Stimulated activated CD8-positive, alpha-beta memory T cell treated with anti-CD3 and anti-CD28 coated beads, Interleukin-12 subunit alpha, Interleukin-12 subunit beta, amount 100 ng/mL, for 1 hour (primary cell): ENCODE data around the gene DKKL1.
"Not testable (repeated sequence)": the region's sequence is repeated elsewhere in the genome, so short reads cannot be mapped to it uniquely, and the experiment has no call there.

Source experiments
- DNase-seq: peaks from one replicate; pipeline ENCODE4 v3.0.0-alpha.2; 2020; ENCODE audit warnings: low read depth

The DKKL1 gene

GRCh38 chr19:49362048-49362928 is 1.4 kb upstream of the DKKL1 start, which contains the start of gene TEAD2:
TSS of gene TEAD2 (minus strand) at chr19:49362416. CDS start at chr19:49360075, 2,341 bp downstream.
- DNase-seq: no peak

- DNase-seq: no peak
Measured at GRCh38 chr19:49362929-49363267, 779 bp upstream of the DKKL1 start.

DNA sequence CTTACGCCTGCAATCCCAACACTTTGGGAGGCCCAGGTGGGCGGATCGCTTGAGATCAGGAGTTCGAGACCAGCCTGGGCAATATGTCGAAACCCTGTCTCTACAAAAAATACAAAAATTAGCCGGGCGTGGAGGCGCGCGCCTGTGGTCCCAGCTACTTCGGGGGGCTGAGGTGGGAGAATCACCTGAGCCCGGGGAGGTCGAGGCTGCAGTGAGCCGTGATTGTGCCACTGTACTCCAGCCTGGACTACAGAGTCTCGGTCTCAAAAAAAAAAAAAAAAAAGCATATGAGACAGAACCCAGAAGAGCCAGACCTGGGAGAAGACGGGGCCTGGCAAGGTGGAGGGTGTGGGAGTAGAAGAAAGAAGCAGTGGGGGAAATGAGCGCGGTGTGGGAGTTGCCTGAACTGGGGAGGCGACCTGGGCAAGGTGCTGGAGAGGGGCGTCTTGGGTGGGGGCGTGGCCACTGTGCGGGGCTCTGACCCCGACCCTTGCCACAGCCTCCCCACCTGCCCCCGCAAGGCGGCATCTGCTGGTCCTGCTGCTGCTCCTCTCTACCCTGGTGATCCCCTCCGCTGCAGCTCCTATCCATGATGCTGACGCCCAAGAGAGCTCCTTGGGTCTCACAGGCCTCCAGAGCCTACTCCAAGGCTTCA is 533 bp downstream of the DKKL1 start:
- no peak for DNase-seq

DNA sequence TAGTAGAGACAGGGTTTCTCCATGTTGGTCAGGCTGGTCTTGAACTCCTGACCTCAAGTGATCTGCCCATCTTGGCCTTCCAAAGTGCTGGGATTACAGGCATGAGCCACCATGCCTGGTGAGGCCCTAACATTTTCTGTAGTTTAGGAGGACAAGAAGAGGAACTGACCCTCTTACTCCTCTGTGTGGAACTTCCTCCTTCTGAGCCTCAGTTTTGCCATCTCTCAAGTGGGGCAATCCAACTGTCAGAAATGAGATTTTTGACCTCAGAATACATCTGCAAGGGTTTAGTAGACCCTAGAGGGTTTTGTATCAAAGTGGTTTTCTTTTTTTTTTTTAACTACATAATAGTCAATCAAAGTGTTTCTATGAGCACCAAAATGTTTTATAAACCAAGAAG is 2.4 kb downstream of the DKKL1 start:
- DNase-seq: no peak

GRCh38 chr19:49368711-49369358 is 5.2 kb downstream of the DKKL1 start:
- no peak for DNase-seq

- DNase-seq: no peak
Measured at GRCh38 chr19:49371184-49371583, 7.5 kb downstream of the DKKL1 start.

- DNase-seq: not testable (repeated sequence)
Measured at GRCh38 chr19:49373174-49373573, 9.5 kb downstream of the DKKL1 start.

DNA sequence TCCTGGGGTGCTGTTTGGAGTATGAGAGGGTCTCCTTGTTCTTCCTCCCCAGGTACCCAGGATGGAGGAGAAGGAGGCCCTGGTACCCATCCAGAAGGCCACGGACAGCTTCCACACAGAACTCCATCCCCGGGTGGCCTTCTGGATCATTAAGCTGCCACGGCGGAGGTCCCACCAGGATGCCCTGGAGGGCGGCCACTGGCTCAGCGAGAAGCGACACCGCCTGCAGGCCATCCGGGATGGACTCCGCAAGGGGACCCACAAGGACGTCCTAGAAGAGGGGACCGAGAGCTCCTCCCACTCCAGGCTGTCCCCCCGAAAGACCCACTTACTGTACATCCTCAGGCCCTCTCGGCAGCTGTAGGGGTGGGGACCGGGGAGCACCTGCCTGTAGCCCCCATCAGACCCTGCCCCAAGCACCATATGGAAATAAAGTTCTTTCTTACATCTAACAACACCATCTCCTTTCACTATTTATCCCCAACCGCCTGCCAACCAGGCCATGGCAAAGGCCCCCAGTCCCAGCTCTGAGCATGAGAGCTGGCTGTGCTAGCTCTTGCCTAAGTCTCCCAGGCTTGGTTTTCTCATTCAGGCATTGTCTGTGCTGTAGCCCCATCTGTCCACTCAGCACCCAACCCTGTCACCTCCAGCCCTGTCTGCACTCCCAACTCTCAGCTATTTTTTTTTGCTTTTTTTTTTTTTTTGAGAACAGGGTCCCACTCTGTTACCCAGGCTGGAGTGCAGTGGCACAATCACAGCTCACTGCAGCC is 11.2 kb downstream of the DKKL1 start:
- DNase-seq: no peak

- no peak for DNase-seq
Measured at GRCh38 chr19:49378512-49378911, 14.8 kb downstream of the DKKL1 start.

DNA sequence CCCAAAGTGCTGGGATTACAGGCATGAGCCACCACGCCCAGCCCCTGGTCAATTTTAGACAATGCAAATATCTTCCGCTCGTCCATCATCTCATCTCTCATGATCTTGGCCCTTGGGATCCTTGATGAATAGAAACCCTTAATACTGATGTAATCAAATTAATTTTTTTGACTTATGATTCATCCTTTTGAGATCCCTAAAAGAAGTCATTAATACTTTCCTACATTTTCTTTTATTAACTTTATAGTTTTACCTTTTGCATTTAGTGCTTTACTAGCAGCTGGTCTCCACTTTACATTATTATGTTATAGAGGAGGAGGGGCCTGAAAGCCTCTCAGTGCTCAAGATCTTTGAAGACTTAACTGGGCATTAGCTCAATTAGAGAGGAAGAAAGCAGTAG is 16.7 kb downstream of the DKKL1 start:
- no peak for DNase-seq

DNA sequence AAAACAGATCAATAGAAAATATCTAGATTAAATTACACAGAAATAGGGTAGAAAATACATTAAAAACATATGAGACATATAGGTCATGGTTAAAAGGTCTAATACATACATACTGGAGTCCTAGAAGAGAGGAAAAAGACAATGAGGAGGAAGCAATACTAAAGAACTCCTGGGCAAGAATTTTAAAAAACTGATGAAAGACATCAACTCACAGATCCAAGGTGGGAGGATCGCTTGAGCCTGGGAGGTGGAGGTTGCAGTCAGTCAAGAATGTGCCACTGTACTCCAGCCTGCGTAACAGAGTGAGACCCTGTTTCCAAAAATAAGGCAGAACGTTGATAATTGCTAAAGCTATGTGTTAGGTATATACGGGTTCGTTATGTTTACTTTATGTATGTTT is 19.0 kb downstream of the DKKL1 start:
- DNase-seq: no peak

DNA sequence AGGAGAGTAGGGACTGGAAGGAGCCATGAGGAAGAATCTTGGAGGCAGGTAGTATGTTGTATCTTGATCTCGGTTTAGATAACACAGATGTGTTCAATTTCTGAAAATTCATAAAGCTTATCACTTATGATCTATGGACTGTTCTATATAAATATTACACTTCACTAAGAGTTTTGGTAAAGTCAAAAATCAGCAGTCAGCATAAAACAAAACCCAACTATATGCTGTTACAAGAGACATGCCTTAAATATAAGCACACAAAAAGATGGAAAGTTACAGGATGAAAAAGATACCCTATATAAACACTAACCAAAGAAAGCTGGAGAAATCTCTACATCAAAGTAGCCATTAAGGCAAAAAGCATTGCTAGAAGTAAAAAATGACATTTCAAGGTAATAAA is 19.9 kb downstream of the DKKL1 start:
- no peak for DNase-seq

- DNase-seq: peak; percentile 82
Measured at GRCh38 chr19:49387936-49388372, 24.3 kb downstream of the DKKL1 start, which contains the start of gene KASH5. TSS of gene KASH5 (plus strand) at chr19:49388249. CDS start at chr19:49390884, 2,635 bp downstream.

DNA sequence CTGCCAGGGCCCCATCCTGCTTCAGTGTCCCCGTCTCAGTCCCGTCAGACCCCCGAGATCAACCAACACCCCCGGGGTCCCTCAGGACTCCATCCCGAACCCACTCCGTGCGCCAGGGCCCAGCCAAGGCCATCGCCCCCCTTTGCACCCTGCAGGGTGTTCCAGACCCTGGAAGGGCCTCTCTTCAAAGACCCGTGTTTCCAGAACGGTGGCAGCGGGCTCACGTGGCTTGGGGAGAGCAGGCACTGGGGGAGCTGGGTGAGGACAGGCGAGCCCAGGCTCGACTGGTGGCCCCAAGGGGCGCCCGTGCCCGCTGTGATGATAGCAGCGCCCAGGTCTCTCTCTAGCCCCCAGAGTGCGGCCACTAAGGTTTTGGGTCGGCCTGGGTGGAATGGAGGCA is 25.7 kb downstream of the DKKL1 start:
- no peak for DNase-seq

DNA sequence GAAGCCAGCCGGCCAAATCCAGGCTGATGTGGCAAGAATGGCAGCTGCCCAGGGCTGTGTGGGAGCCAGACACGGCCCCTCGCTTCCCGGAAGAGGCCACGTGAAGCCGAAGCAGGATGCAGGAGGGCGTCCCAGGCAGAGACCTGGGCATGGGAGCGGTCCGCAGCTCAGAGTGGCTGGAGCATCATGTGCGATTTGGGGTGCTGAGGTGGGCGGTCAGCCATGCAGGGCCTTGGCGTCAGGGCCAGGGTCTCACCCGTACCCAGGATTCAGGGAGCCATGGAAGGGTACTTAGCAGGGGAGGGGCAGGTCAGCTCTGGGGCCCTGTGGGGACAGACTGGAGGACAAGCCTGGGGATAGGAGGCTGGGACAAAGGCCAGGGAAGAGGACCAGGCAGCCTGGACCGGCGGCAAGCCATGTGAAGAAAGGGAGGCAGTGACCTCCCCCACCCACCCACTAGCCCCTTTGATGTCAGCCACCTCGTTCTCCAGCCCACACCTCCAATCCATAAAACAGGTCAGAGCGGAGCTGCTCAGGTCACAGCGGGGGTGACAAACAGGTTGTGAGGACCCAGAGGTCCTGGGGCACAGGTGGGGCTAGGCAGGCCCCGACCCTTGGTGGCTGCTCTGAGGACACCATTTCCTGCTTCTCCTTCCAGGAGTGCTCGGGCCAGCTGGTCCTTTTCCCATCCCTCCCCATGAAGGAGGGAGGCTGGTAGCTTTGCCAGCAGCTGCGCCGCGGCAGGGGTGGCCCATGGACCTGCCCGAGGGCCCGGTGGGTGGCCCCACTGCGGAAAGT is 26.7 kb downstream of the DKKL1 start:
- DNase-seq: no peak

- DNase-seq: no peak
Measured at GRCh38 chr19:49390929-49391359, 27.3 kb downstream of the DKKL1 start.

DNA sequence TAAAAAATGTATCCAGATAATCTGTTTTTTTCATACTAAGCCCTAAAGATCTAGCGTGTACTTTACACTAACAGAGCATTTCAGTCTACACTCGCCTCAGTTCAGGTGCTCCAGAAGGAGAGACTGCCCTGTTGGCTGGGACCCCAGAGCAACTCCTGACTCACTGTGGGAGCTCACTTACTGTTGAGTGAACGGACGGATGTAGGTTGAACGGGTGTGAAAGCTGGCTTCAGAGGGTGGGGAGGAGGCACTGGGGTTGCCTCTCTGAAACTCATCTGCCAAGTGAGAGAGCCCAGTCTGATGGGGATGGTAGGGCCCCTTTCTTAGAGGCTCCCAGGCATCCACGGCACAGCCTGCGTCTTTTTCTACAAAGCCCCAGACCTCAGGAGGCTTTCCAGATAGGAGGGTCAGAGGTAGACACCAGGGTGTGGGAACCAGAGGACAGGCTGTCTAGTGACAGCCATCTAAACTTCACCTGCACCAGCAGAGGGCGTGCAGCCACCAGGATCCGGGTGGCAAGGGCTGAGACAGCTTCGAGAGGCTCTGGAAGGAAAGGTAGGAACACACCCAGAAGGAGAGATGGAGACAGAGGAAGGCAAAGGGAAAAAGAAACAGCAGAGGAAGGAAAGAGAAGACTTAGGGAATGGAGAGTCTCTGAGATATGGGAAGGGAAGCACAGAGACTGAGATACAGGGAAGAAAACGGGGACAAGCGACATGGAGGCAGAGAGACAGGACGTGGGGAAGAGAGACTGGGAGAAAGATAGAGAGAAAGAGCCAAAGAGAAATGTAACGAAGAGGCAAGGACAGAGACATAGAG is 28.1 kb downstream of the DKKL1 start:
- DNase-seq: peak; percentile 71

- no peak for DNase-seq
Measured at GRCh38 chr19:49393881-49394280, 30.2 kb downstream of the DKKL1 start.

DNA sequence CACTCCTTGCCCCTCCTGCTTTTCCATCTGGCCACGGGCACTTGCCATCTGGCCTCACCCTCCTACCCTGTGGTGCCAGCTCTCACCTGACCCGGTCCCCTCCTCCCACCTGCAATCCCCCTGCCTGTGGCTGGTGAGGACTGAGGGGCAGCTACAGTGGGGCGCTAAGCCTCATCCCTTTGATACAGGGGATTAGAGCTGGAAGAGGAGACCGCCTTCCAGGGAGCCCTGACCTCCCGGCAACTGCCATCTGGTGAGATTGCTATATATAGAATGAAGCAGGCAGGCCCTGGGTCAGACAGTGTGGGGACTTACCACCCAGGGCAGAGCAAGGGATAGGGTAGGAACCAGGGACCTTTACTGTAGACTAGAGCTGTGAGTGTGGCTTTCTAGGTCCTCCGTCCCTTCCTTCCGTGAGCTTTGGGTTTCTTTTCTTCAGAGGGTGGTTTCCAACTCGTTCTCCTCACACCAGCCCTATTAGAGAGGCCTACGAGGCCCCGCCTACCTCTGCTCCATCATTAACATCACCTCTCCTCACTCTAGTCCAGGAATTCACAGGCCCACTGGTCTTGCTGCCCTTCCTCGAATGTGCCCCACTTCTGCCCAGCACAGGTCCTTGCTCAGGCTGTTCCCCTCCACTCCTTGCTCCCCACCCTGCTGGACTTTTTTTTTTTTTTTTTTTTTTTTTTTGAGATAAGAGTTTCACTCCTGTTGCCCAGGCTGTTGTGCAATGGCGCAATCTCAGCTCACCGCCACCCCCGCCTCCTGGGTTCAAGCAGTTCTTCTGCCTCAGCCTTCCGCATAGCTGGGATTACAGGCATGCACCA is 32.1 kb downstream of the DKKL1 start:
- DNase-seq: no peak
